ENCODE measurements around the gene PAK4. TPM values are rescaled to one million over a fixed set of nuclear protein-coding genes. Genes with fewer than 3 reads are reported as not detected.
"Not testable (repeated sequence)": the region's sequence is repeated elsewhere in the genome, so short reads cannot be mapped to it uniquely, and the experiment has no call there.

Gene PAK4
- total and polyA plus RNA-seq, 3 donors from 2014 or later, result 61.0 to 88.3 (median 84.3) TPM

GRCh38 chr19:39211731-39212374 lies 86.3 kb downstream of the PAK4 start:
- H3K27me3 ChIP-seq, result no peaks in the 10 kb centered on the region
- no peaks in the 10 kb centered on the region for H3K4me1 ChIP-seq
- H3K36me3 ChIP-seq (ENCODE audit: low read depth, missing control alignments), result no peaks in the 10 kb centered on the region
- H3K4me3 ChIP-seq, result no peak overlapping the region
- TF ChIP-seq CTCF (IDR thresholded peaks at IDR 0.05), result no peak
- no peak for TF ChIP-seq POLR2A (IDR thresholded peaks at IDR 0.05)
- H3K27ac ChIP-seq, result no peak overlapping the region
- no peaks in the 10 kb centered on the region for H3K9me3 ChIP-seq
- no peak for DNase-seq
- 77 to 82% methylated on average over 13 of the region's 13 CpGs for WGBS, 2 donors
- intact Hi-C loops (cut with DNase I; ENCODE audit: low total_unique reads), result no loop called here

- Histone ChIP-seq H3K4me3 (no peak overlapping the region), H3K4me1 (no peaks in the 10 kb centered on the region), H3K27me3 (no peaks in the 10 kb centered on the region), H3K27ac (no peak overlapping the region), H3K9me3 (no peaks in the 10 kb centered on the region), H3K36me3 (ENCODE audit: low read depth, missing control alignments) (no peaks in the 10 kb centered on the region)
- DNase-seq, result peak; percentile 41
- TF ChIP-seq POLR2A (IDR thresholded peaks at IDR 0.05) (no peak), CTCF (IDR thresholded peaks at IDR 0.05) (no peak)
- WGBS, 2 donors, result 41 to 62% methylated on average over 8 of the region's 8 CpGs
- intact Hi-C loops (cut with DNase I; ENCODE audit: low total_unique reads), result no loop called here
Observed at GRCh38 chr19:39212375-39212742, 86.8 kb downstream of the PAK4 start.

GRCh38 chr19:39215323-39215722 lies 89.7 kb downstream of the PAK4 start:
- intact Hi-C loops (cut with DNase I; ENCODE audit: low total_unique reads); H3K27me3 ChIP-seq: not testable (repeated sequence)

GRCh38 chr19:39217094-39217493 lies 91.5 kb downstream of the PAK4 start:
- Histone ChIP-seq H3K27me3 (no peaks in the 10 kb centered on the region), H3K9me3 (no peaks in the 10 kb centered on the region), H3K4me3 (no peak overlapping the region), H3K27ac (no peak overlapping the region), H3K36me3 (ENCODE audit: low read depth, missing control alignments) (no peaks in the 10 kb centered on the region), H3K4me1 (no peaks in the 10 kb centered on the region)
- intact Hi-C loops (cut with DNase I; ENCODE audit: low total_unique reads), result no loop called here
- WGBS, 2 donors, result 84 to 86% methylated on average over 5 of the region's 5 CpGs
- TF ChIP-seq POLR2A (IDR thresholded peaks at IDR 0.05) (no peak), CTCF (IDR thresholded peaks at IDR 0.05) (no peak)
- no peak for DNase-seq

More at GRCh38 chr19:39215323-39215722, 89.7 kb downstream of the PAK4 start:
- DNase-seq; H3K4me1 ChIP-seq; H3K27ac ChIP-seq; H3K9me3 ChIP-seq; H3K36me3 ChIP-seq (ENCODE audit: low read depth, missing control alignments); H3K4me3 ChIP-seq: not testable (repeated sequence)
- 93 to 95% methylated on average over 3 of the region's 3 CpGs for WGBS, 2 donors

DNA sequence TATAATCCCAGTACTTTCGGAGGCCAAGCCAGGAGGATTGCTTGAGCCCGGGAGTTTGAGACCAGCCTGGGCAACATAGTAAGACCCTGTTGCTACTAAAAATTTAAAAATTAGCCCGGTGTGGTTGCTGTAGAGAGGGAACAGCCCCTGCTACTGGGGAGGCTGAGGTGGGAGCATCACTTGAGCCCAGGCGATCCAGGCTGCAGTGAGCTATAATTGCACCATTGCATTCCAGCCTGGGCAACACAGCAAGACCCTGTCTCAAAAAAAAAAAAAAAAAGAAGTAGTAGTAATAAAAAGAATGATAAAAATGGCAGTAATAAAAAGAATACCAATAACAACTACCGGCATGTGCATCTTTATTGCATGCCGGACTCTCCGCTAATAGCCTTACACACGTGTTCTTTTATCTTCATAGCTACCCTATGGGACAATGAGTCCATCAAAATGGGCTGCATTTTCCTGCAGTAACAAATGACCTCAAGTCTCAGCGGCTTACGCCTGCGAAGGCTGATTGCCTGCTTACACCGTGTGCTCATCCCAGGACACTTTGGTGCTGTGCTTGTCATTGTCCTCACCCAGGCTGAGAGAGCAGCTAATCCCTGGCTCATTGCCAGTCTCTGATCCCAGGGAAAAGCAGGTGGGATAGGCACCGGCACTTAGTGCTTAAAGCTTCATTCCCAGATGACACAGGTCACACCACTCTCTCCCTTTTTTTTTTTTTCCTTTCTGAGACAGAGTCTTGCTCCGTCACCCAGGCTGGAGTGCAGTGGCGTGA lies 92.8 kb downstream of the PAK4 start:
- H3K9me3 ChIP-seq, result no peaks in the 10 kb centered on the region
- no peak for TF ChIP-seq CTCF (IDR thresholded peaks at IDR 0.05)
- no peak for TF ChIP-seq POLR2A (IDR thresholded peaks at IDR 0.05)
- no peaks in the 10 kb centered on the region for H3K4me1 ChIP-seq
- H3K27me3 ChIP-seq, result no peaks in the 10 kb centered on the region
- H3K36me3 ChIP-seq (ENCODE audit: low read depth, missing control alignments), result no peaks in the 10 kb centered on the region
- no peak overlapping the region for H3K27ac ChIP-seq
- intact Hi-C loops (cut with DNase I; ENCODE audit: low total_unique reads), result no loop called here
- DNase-seq, result no peak
- 84 to 88% methylated on average over 15 of the region's 15 CpGs for WGBS, 2 donors
- no peak overlapping the region for H3K4me3 ChIP-seq

DNA sequence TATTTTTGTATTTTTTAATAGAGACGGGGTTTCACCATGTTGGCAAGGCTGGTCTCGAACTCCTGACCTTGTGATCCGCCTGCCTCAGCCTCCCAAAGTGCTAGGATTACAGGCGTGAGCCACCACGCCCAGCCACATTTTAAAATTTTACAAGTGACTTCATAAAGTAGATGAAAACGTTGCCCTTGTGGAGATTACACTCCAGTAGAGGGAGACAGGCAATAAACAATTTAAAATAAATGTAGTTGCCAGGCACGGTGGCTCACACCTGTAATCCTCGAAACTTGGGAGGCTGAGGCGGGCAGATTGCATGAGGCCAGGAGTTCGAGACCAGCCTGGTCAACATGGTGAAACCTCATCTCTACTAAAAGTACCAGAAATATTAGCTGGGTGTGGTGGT lies 93.5 kb downstream of the PAK4 start:
- H3K36me3 ChIP-seq (ENCODE audit: low read depth, missing control alignments); intact Hi-C loops (cut with DNase I; ENCODE audit: low total_unique reads); DNase-seq; H3K27ac ChIP-seq; H3K4me3 ChIP-seq; H3K9me3 ChIP-seq; H3K27me3 ChIP-seq; H3K4me1 ChIP-seq: not testable (repeated sequence)
- WGBS, 2 donors, result 77 to 80% methylated on average over 10 of the region's 10 CpGs
